ENCODE measurements around the gene MITF. TPM values are rescaled to one million over a fixed set of nuclear protein-coding genes. Genes with fewer than 3 reads are reported as not detected.

Gene MITF
- total and polyA plus RNA-seq, 8 donors = 1.8 to 9.7 (median 5.5) TPM

GRCh38 chr3:69746119-69746518, 6.9 kb downstream of the MITF start:
- no peaks in the 10 kb centered on the region for H3K36me3 ChIP-seq
- peak; percentile 39 for FAIRE-seq
- no peak for DNase-seq
- H3K27ac ChIP-seq = peak overlapping the region in 1 of 4 donors; percentile 0
- 48 to 53% methylated on average over 2 of the region's 2 CpGs for WGBS, 2 donors
- H3K9me3 ChIP-seq = no peaks in the 10 kb centered on the region
- no peaks in the 10 kb centered on the region for H3K27me3 ChIP-seq
- TF ChIP-seq CTCF (IDR thresholded peaks at IDR 0.05) = no peak
- peak in 2 of 4 donors; percentile 55 to 60 for ATAC-seq
- H3K4me1 ChIP-seq = peaks cover 0 to 4% (median 0%) of the 10 kb centered on the region in 3 donors
- intact Hi-C loops (cut with DNase I) = no loop called here
- no peak overlapping the region for H3K4me3 ChIP-seq

- FAIRE-seq = no peak
- H3K27ac ChIP-seq = peak overlapping the region in 1 of 4 donors; percentile 0
- TF ChIP-seq CTCF (IDR thresholded peaks at IDR 0.05) = no peak
- peak in 2 of 4 donors; percentile 35 to 58 for ATAC-seq
- intact Hi-C loops (cut with DNase I) = no loop called here
- H3K27me3 ChIP-seq = no peaks in the 10 kb centered on the region
- H3K36me3 ChIP-seq = no peaks in the 10 kb centered on the region
- WGBS, 2 donors = 92 to 93% methylated on average over 2 of the region's 2 CpGs
- no peaks in the 10 kb centered on the region for H3K9me3 ChIP-seq
- H3K4me1 ChIP-seq = peaks cover 0 to 4% (median 0%) of the 10 kb centered on the region in 3 donors
- no peak for DNase-seq
- H3K4me3 ChIP-seq = no peak overlapping the region
Measured at GRCh38 chr3:69747511-69748258, 8.4 kb downstream of the MITF start.

- H3K27ac ChIP-seq = no peak overlapping the region
- ATAC-seq (peak in 1 of 4 donors; percentile 42), DNase-seq (no peak), FAIRE-seq (no peak)
- intact Hi-C loops (cut with DNase I) = no loop called here
- WGBS, 2 donors = 77 to 85% methylated on average over 2 of the region's 2 CpGs
- no peaks in the 10 kb centered on the region for H3K36me3 ChIP-seq
- no peaks in the 10 kb centered on the region for H3K9me3 ChIP-seq
- H3K4me1 ChIP-seq = peaks cover 0 to 4% (median 0%) of the 10 kb centered on the region in 3 donors
- H3K4me3 ChIP-seq = no peak overlapping the region
- no peaks in the 10 kb centered on the region for H3K27me3 ChIP-seq
- TF ChIP-seq CTCF (IDR thresholded peaks at IDR 0.05) = no peak
Measured at GRCh38 chr3:69748503-69748902, 9.2 kb downstream of the MITF start.

- intact Hi-C loops (cut with DNase I) = no loop called here
- FAIRE-seq = no peak
Measured at GRCh38 chr3:69749461-69749860, 10.2 kb downstream of the MITF start.

More at GRCh38 chr3:69749461-69749860, 10.2 kb downstream of the MITF start:
- DNase-seq = no peak
- Histone ChIP-seq H3K4me1 (peaks cover 0 to 4% (median 0%) of the 10 kb centered on the region in 3 donors), H3K27me3 (no peaks in the 10 kb centered on the region), H3K4me3 (no peak overlapping the region), H3K36me3 (no peaks in the 10 kb centered on the region), H3K9me3 (no peaks in the 10 kb centered on the region), H3K27ac (no peak overlapping the region)
- WGBS, 2 donors = 78 to 94% methylated on average over 3 of the region's 3 CpGs
- ATAC-seq = no peak
- TF ChIP-seq CTCF (IDR thresholded peaks at IDR 0.05) = no peak
